Large intestine (tissue), 3 donors: ENCODE results near the gene OPRM1. TPM values are rescaled to one million over a fixed set of nuclear protein-coding genes. Genes with fewer than 3 reads are reported as not detected.
A peak's percentile ranks its signal among the peaks of the same experiment; 100 is the strongest.
"Not testable (repeated sequence)": the region's sequence is repeated elsewhere in the genome, so short reads cannot be mapped to it uniquely, and the experiment has no call there.

Experiments used
- DNase-seq, 2 donors: peaks; one replicate each; pipeline versions ENCODE4 v3.0.0 to v3.0.0-alpha.2; 2013
- H3K27ac ChIP-seq: one replicate; pipeline ENCODE4 v1.5.1; 2013; ENCODE audit warnings: low read length
- H3K27me3 ChIP-seq: 2 replicates; pipeline ENCODE4 v1.6.1; 2013; ENCODE audit warnings: low read length; ENCODE audit not compliant: control insufficient read depth, insufficient read depth
- H3K36me3 ChIP-seq: 2 replicates; pipeline ENCODE4 v1.6.1; 2013; ENCODE audit warnings: low read length; ENCODE audit not compliant: control insufficient read depth, insufficient read depth
- H3K4me1 ChIP-seq: one replicate; pipeline ENCODE4 v1.6.1; 2013; ENCODE audit warnings: low read length; ENCODE audit not compliant: control insufficient read depth, insufficient read depth
- H3K4me3 ChIP-seq: one replicate; pipeline ENCODE4 v1.5.1; 2013; ENCODE audit warnings: low read length
- H3K9me3 ChIP-seq: one replicate; pipeline ENCODE4 v1.6.1; 2013; ENCODE audit warnings: mild to moderate bottlenecking, low read depth, low read length, moderate library complexity; ENCODE audit not compliant: control insufficient read depth
- WGBS: methylation state at CpG from one replicate; pipeline ENCODE4 v1.1.5; 2013; ENCODE audit warnings: low lambda C conversion rate; ENCODE audit not compliant: insufficient coverage; 5-methylcytosine and 5-hydroxymethylcytosine counted together
- polyA plus RNA-seq: library from polyadenylated mRNA; unstranded; fragments of 120-200 nt; gene quantifications from one replicate; pipeline ENCODE4 v1.2.1, GENCODE V29; 2013

OPRM1 gene
- polyA plus RNA-seq, 1 donor, result 0.67 TPM

GRCh38 chr6:154236646-154237301 is 197.7 kb downstream of the OPRM1 start:
- no peaks in the 10 kb centered on the region for H3K27me3 ChIP-seq
- DNase-seq, result no peak
- no peak overlapping the region for H3K4me3 ChIP-seq
- WGBS, result 43% methylated on average over 1 of the region's 4 CpGs
- H3K9me3 ChIP-seq, result no peaks in the 10 kb centered on the region
- H3K36me3 ChIP-seq, result no peaks in the 10 kb centered on the region
- no peaks in the 10 kb centered on the region for H3K4me1 ChIP-seq
- H3K27ac ChIP-seq, result no peak overlapping the region

- WGBS, result 88% methylated on average over 2 of the region's 2 CpGs
- Histone ChIP-seq H3K27ac (no peak overlapping the region), H3K9me3 (no peaks in the 10 kb centered on the region), H3K27me3 (no peaks in the 10 kb centered on the region), H3K4me1 (no peaks in the 10 kb centered on the region), H3K36me3 (no peaks in the 10 kb centered on the region), H3K4me3 (no peak overlapping the region)
- DNase-seq, result no peak
These were observed 199.8 kb downstream of the OPRM1 start for GRCh38 chr6:154238831-154239230.

- H3K4me1 ChIP-seq, result no peaks in the 10 kb centered on the region
- H3K9me3 ChIP-seq, result no peaks in the 10 kb centered on the region
- no peaks in the 10 kb centered on the region for H3K36me3 ChIP-seq
- no peak overlapping the region for H3K4me3 ChIP-seq
- no peaks in the 10 kb centered on the region for H3K27me3 ChIP-seq
- WGBS, result 100% methylated on average over 2 of the region's 7 CpGs
- DNase-seq, result no peak
- H3K27ac ChIP-seq, result no peak overlapping the region
These were observed 200.4 kb downstream of the OPRM1 start for GRCh38 chr6:154239392-154239791.

- H3K27ac ChIP-seq, H3K4me3 ChIP-seq, H3K27me3 ChIP-seq, H3K4me1 ChIP-seq, H3K36me3 ChIP-seq, H3K9me3 ChIP-seq, DNase-seq: not testable (repeated sequence)
- 100% methylated on average over 2 of the region's 11 CpGs for WGBS
These were observed 202.0 kb downstream of the OPRM1 start for GRCh38 chr6:154241061-154241460.

GRCh38 chr6:154241581-154241980 is 202.5 kb downstream of the OPRM1 start:
- 93% methylated on average over 3 of the region's 8 CpGs for WGBS
- Histone ChIP-seq H3K27ac (no peak overlapping the region), H3K27me3 (no peaks in the 10 kb centered on the region), H3K4me3 (no peak overlapping the region), H3K4me1 (no peaks in the 10 kb centered on the region), H3K9me3 (no peaks in the 10 kb centered on the region), H3K36me3 (no peaks in the 10 kb centered on the region)
- DNase-seq, result no peak

- H3K4me1 ChIP-seq, result no peaks in the 10 kb centered on the region
- DNase-seq, result no peak
- no peaks in the 10 kb centered on the region for H3K36me3 ChIP-seq
- no peak overlapping the region for H3K27ac ChIP-seq
- WGBS, result 91% methylated on average over 3 of the region's 13 CpGs
- H3K4me3 ChIP-seq, result no peak overlapping the region
- no peaks in the 10 kb centered on the region for H3K9me3 ChIP-seq
- no peaks in the 10 kb centered on the region for H3K27me3 ChIP-seq
These were observed 203.7 kb downstream of the OPRM1 start for GRCh38 chr6:154242617-154243357.

- Histone ChIP-seq H3K9me3 (no peaks in the 10 kb centered on the region), H3K4me3 (no peak overlapping the region), H3K4me1 (no peaks in the 10 kb centered on the region), H3K36me3 (no peaks in the 10 kb centered on the region), H3K27ac (no peak overlapping the region), H3K27me3 (no peaks in the 10 kb centered on the region)
- no peak for DNase-seq
- 80% methylated on average over 1 of the region's 6 CpGs for WGBS
These were observed 205.0 kb downstream of the OPRM1 start for GRCh38 chr6:154243793-154244750.

GRCh38 chr6:154245506-154245905 is 206.5 kb downstream of the OPRM1 start:
- H3K27ac ChIP-seq, result no peak overlapping the region
- no peaks in the 10 kb centered on the region for H3K36me3 ChIP-seq
- H3K27me3 ChIP-seq, result no peaks in the 10 kb centered on the region
- H3K9me3 ChIP-seq, result no peaks in the 10 kb centered on the region
- no CpG with 5 or more reads among the region's 5 CpGs for WGBS
- H3K4me3 ChIP-seq, result no peak overlapping the region
- no peaks in the 10 kb centered on the region for H3K4me1 ChIP-seq
- DNase-seq, result no peak

GRCh38 chr6:154246723-154247118 is 207.7 kb downstream of the OPRM1 start:
- Histone ChIP-seq H3K4me1 (no peaks in the 10 kb centered on the region), H3K36me3 (no peaks in the 10 kb centered on the region), H3K27ac (no peak overlapping the region), H3K4me3 (no peak overlapping the region), H3K27me3 (no peaks in the 10 kb centered on the region), H3K9me3 (no peaks in the 10 kb centered on the region)
- WGBS, result 100% methylated on average over 2 of the region's 7 CpGs
- no peak for DNase-seq

GRCh38 chr6:154247119-154247861 is 208.2 kb downstream of the OPRM1 start:
- no peak overlapping the region for H3K27ac ChIP-seq
- DNase-seq, result no peak
- no peaks in the 10 kb centered on the region for H3K27me3 ChIP-seq
- 65% methylated on average over 8 of the region's 12 CpGs for WGBS
- no peaks in the 10 kb centered on the region for H3K36me3 ChIP-seq
- H3K4me3 ChIP-seq, result peak overlapping the region; percentile 5
- no peaks in the 10 kb centered on the region for H3K9me3 ChIP-seq
- no peaks in the 10 kb centered on the region for H3K4me1 ChIP-seq
